HG03460 (cell line): ENCODE data around the gene PLEKHA7.

Experiments used
- ATAC-seq: cut with Tn5 transposase; IDR thresholded peaks from one replicate; pipeline ENCODE4 v1.9.1; 2021; ENCODE audit not compliant: unreplicated experiment

The PLEKHA7 gene

GRCh38 chr11:16854979-16855378 lies 159.2 kb downstream of the PLEKHA7 start:
- ATAC-seq: no peak

DNA sequence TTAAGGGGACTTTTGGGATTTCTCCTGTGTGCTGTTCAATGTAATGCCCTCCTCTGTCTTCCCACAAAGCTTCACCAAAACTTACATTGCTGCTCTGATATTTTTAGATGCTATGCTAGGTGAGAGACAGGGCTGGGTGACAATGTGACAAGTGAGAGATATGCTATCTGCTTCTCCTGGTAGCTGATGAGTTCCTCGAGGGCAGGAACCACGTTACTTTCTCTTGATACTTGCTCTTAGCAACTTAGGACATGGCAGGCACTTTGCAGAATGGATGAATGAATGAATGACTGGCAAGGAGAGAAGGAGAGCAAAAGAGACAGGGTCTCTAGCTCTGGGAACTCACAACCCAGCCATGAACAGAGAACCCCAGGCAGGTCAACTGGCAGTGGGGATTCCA lies 160.4 kb downstream of the PLEKHA7 start:
- ATAC-seq: no peak

GRCh38 chr11:16853266-16853665 lies 160.9 kb downstream of the PLEKHA7 start:
- no peak for ATAC-seq

DNA sequence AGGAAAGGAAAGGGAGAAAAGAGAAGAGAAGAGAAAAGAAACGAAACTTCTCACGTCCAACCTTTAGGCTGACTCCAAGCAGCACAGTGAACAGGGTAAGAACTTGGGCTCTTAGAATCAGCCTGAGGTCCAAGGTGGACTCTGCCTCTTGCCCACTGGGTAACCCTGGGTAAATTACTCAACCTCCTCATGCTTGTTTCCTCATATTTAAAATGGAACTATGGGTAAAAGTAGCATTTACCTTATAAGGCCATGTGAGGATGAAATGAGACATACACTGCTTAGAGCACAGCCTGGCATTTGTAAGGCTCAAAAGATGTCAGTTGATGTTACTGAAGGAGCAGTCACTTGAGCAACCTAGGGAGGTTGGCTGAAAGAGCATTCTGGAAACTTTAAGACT lies 167.9 kb downstream of the PLEKHA7 start:
- no peak for ATAC-seq

- ATAC-seq: no peak
These were observed 169.9 kb downstream of the PLEKHA7 start for GRCh38 chr11:16844268-16844771.

DNA sequence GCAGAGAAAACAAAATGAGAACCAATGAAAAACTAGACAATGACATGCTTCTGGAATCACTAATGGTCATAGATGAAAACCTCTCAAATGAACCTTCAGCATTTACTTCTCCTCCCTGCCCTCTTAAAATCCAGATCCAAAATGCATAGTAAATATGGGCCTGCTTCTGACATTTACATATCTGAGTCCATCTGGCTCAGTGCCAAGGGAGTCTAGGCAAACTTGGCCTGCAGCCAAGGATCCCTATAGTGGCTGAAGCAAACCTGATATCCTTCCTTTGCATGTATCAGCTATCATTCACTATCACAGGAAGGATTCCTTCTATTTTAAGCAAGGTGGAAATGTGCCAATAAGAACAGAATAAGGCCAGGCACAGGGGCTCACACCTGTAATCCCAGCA lies 170.9 kb downstream of the PLEKHA7 start:
- ATAC-seq: no peak

DNA sequence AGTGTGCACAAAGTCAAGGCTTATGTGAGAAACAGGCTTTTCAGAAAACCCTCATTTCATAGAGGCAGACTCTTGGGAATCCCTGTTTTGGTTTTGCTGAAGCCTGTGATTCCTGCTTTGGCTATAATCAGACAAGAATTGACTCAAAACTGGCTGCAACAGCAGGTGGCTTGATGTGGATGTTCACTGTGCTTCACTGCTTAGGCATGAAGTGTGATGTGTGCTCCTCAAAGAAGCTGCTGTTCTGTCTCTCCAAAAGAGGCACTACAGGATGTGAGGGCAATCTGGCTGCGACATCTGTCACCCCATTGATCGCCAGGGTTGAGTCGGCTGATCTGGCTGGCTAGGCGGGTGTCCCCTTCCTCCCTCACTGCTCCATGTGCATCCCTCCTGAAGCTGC lies 172.2 kb downstream of the PLEKHA7 start:
- peak; percentile 86 for ATAC-seq

- peak; percentile 33 for ATAC-seq
These were observed 172.7 kb downstream of the PLEKHA7 start for GRCh38 chr11:16841481-16841880.

DNA sequence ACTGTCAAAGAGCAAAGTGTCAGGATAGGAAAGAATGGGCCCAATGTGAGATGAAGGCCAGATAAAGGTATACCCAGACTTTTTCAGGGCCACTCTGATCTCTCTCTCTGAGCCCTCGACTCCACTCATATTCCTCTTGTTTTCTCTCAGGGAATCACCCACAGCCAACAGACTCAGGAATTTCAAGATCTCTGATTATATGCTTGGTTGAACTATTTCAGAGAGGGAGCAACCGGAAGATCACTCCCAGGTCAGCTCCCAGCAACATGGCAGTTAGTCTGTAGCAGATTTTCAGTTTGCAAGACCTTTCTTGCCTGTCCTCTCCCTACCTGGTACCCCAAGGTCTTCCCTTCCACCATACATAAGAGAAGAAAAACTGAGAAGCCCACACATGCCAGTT lies 173.3 kb downstream of the PLEKHA7 start:
- ATAC-seq: no peak

DNA sequence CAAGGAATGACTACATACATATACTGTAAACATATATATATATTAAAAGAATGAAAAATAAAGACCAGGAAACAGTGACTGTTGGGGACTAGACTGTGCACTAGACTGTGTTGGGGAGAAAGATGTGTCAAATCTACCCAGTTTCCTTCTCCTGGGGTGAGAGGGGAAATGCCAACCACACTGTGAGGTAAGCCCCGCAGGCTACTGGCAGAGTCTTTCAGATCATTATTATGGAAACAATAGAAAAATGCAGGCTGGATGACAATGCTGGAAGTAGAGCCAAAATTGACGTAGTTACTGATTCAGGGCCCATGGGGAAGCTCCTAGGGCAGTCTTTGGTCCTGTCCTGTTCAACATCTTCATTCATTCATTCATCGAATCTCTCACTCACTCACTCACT lies 174.4 kb downstream of the PLEKHA7 start:
- no peak for ATAC-seq

DNA sequence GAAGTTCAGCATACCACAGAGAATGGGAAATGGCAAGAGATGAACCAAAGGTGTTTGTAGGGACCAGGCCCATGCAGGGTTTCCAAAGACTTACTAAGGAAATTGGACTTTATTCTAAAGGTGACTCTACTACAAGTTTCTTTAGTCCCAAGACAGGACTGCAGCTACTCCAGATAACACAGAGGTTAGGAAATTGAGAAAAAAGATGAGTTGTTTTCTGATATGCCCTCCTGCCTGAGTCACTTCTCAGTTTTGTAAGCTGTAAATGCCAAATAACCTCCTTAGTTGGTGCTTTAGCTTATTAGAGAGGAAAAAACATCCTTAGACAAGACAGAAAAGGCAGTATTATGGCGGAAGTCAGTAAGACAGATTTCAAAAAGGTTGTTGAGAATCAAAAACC lies 179.8 kb downstream of the PLEKHA7 start:
- ATAC-seq: no peak

DNA sequence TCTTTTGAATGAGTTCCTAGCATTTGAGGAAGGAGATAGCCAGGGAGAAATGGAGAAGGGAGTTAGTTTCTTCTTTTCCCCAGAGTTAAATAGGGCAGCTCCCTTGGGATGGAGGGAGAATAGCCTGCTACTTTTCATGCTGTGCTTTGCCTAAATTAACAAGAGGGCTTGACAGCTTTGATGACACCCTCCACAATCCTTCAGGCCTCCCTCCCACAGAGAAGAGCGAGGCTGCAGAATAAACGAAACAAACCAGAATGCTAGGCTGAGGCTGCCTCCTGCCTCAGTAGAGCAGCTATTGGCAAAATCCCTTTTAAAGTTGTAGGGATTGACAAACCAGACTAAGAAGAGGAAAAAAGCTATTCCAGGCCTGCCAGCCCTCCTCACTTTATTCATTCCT lies 181.2 kb downstream of the PLEKHA7 start:
- no peak for ATAC-seq

- no peak for ATAC-seq
These were observed 182.0 kb downstream of the PLEKHA7 start for GRCh38 chr11:16832193-16832539.

GRCh38 chr11:16831316-16832192 lies 182.7 kb downstream of the PLEKHA7 start:
- ATAC-seq: no peak

GRCh38 chr11:16827139-16827538 lies 187.1 kb downstream of the PLEKHA7 start:
- no peak for ATAC-seq

GRCh38 chr11:16825968-16826367 lies 188.2 kb downstream of the PLEKHA7 start:
- ATAC-seq: no peak

- no peak for ATAC-seq
These were observed 189.1 kb downstream of the PLEKHA7 start for GRCh38 chr11:16825101-16825500.

- peak; percentile 84 for ATAC-seq
These were observed 193.7 kb downstream of the PLEKHA7 start for GRCh38 chr11:16820324-16821092.

GRCh38 chr11:16818284-16818683 lies 195.9 kb downstream of the PLEKHA7 start:
- no peak for ATAC-seq

DNA sequence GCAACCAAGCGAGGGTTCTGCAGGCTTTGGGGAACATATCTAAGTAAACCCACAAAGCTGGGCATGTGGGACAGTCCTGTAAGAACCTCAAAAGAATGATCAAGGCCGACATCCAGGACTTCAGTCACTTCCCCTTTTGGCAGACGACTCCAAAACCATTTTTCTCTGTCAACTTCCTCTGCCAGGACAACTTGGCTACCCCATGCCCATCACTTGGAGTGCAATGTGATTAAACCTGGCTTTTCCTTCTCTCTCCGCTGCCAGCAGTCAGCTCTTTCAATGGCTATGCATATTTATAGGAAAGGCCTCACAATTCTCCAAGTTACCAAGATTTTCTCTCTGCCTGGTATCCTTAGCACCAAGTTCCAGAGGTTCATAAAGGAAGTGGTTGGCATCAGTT lies 196.9 kb downstream of the PLEKHA7 start:
- no peak for ATAC-seq

GRCh38 chr11:16816358-16817270 lies 197.6 kb downstream of the PLEKHA7 start:
- ATAC-seq: no peak
